ENCODE measurements around the gene TMIGD1.
"Not testable (repeated sequence)": the region's sequence is repeated elsewhere in the genome, so short reads cannot be mapped to it uniquely, and the experiment has no call there.

TMIGD1 gene

DNA sequence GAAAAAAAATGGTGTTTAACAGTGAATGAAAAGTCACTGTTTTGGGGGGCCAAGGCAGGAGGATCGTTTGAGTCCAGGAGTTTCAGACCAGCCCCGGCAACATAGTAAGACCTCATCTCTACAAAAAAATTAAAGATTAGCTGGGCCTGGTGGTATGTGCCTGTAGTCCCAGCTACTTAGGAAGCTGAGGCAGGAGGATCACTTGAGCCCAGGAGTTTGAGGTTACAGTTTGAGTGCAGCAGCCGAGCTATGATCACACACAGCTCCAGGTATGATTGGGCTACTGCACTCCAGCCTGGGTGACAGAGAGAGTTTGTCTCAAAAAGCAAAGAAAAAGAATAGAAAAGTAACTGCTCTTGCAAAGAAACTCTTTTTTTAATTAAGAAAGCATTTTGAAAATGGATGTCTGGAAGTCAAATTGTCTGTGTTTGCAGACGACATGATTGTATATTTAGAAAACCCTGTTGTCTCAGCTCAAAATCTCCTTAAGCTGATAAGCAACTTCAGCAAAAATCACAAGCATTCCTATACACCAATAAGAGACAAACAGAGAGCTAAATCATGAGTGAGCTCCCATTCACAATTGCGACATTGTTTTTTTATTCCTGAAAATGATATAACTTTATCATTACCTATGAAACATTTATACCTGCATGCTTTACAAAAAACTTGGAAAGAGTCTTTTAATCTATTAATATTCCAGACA is 24.4 kb upstream of the TMIGD1 start:
- no peak for DNase-seq

DNA sequence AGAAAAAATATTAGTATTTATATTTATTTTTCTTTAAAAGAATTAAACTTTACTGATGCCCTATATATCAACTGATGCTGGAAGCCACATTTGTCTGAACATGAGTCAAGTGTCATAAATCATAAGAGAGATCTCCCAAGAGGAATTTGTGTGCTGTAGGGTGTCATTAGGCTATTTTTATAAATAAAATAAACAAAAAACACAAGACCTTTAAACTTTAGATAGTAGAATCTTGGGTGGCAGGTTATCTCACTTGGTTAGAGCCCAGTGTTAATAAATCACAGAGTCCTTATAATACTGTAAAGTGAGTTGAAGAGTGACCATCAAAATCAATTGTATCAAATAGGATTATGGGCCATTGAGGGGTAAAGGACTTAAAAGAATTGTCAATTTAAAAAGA is 23.6 kb upstream of the TMIGD1 start:
- DNase-seq, result no peak

DNA sequence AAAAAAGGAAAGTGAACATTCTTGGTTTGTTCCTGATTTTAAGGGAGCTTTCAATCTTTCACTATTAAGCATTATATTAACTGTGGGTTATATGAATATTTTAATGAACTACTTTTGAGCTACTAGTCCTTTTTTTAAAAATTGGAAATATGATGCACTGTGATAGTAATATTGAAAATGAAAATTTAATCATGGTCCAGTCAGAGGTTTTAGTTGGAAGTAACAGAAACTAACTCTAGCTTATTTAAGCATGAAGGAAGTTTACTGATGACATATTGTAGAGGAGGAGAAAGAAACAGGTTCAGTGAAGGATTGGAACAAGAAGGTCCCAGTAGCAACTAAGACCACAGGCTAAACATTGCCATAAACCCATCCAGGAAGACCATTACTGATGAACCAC is 20.8 kb upstream of the TMIGD1 start:
- no peak for DNase-seq

DNA sequence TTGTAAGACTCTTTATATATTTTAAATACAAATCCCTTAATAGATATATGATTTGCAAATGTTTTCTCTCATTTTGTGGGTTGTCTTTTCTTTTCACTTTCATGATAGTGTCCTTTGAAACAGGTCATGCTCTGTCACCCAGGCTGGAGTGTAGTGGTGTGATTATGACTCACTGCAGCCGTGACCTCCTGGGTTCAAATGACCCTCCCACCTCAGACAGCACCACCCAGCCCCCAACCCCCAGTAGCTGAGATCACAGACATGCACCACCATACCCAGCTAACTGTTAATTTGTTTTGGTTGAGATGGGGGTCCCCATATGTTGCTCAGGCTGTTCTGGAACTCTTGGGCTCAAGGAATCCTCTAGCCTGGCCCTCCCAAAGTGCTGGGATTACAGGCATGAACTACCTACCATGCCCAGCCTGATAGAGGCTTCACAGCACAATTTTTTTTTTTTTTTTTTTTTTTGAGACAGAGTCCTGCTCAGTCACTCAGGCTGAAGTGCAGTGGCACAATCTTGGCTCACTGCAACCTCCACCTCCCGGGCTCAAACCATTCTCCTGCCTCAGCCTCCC is 18.5 kb upstream of the TMIGD1 start:
- DNase-seq, result no peak

DNA sequence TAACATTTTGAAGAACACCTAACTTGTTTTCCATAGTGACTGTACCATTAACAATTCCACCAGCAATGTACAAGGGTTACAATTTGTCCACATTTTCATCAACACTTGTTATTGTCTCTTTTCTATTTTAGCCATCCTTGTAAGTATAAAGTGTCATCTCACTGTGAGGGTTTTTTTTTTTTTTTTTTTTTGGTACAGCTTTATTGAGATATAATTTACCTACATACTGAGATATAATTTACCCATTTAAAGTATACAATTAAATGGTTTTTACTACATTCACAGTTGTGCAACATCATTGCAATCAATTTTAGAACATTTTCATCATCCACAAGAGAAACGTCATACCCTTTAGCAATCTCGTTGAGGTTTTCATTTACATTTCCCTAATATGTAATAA is 17.9 kb upstream of the TMIGD1 start:
- no peak for DNase-seq

DNA sequence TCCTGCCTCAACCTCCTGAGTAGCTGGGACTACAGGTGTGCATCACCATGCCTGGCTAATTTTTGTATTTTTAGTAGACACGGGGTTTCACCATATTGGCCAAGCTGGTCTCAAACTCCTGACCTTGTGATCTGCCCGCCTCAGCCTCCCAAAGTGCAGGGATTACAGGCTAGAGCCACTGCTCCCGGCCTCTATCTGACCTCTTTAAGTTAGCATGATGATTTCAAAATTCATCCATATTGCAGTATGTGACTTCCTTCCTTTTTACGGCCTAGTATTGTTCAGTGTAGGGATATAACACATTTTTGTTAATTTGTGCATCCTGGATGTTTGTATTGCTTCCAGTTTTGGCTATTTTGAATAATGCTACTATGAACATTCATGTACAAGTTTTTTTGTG is 17.4 kb upstream of the TMIGD1 start:
- DNase-seq, result not testable (repeated sequence)

DNA sequence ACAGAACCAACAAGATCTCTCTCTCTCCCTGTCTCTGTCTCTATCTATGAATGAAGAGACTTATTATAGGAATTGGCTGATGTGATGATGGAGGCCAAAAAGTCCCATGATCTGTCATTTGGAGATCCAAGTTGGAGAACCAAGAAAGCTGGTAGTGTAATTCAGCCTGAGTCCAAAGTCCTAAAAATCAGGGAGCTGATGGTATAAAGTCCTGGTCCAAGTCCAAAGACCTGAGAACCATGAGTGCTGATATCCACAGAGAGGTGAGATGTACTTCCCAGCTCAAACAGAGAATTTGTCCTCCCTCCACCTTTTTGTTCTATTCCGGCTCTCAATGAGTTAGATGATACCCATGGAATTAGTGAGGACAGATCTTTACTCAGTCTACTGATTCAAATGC is 15.4 kb upstream of the TMIGD1 start:
- no peak for DNase-seq

DNA sequence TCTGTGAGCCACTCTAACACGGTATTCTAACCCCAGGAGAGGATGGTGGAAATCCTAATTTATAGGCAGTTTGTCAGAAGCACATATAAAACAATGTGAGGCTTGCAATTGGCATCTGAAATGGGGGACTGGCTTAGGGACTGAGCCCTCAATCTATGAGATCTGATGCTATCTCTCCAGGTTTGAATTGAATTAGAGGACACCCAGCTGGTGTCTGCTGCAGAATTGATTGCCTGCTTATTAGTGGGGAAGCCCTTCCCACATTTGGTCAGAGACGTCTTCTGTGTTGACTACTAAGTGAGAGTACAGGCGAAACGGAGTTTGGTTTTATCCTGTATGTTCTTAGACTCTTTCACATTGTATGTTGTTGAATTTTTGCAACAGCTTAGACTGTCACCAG is 13.6 kb upstream of the TMIGD1 start:
- DNase-seq, result no peak

DNA sequence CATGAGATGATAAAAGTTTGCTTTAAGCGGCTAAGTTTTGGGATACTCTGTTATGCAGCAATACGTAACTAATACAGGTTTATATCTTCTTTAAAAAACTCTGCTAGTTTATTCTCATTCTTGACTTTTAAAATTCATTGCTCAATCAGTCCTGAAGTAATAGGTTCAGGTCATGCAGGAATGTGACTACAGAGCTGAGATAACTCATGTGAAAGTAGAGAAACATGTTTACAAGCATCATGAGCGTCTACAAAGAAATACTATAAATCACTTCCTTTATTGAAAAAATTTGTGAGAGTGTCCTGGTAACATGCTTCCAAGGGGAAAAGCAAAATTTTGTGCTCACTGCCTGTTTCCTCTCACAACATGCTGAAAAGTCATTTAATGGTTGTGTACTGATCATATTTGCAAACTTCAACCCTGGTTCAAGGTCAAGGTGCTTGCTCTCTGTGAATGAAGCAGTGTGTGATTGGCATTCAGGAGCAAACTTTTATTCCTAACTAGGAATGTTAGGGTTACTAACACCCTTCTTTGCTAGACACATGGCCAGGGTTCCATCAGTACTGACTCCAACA is 12.5 kb upstream of the TMIGD1 start:
- DNase-seq, result no peak

DNA sequence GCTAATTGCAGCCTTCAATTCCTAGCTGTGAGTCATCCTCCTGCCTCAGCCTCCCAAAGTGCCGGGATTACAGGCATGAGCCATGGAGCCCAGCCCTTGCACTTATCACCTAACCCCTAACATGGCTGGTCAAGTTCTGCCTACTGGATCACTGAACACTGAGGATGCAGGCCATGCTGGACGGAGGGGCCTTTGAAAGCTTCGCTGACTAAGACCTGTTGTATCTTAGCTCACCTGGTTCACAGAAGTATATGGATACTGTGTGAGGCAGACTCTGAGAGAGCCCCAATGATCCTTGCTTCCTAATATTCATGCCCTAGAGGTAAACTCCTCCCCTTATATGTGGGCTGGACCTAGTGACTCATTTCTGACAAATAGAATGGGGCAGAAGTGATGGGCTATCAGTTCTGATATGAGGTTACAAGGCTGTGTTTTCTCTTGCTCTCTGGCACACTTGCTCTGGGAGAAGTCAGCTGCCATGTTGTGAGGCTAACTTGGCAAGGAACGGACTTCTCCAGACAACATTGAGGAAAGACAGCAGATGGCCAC is 11.7 kb upstream of the TMIGD1 start:
- no peak for DNase-seq

DNA sequence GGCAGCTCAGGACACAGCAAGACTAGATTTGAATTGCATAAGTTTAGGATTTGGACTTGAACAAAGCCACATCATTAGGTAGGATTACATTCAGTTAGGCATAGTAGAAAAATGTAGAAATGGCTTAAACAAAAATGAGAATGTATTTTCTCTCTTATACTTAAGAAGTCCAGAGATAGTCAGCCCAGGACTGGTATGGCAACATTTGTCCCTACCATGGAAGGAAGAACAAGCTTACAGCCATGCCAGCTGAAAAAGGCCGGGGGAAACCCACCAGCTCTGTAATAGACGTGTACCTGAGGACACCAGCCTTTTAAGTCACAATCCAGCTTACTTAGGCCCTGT is 11.2 kb upstream of the TMIGD1 start:
- DNase-seq, result no peak

DNA sequence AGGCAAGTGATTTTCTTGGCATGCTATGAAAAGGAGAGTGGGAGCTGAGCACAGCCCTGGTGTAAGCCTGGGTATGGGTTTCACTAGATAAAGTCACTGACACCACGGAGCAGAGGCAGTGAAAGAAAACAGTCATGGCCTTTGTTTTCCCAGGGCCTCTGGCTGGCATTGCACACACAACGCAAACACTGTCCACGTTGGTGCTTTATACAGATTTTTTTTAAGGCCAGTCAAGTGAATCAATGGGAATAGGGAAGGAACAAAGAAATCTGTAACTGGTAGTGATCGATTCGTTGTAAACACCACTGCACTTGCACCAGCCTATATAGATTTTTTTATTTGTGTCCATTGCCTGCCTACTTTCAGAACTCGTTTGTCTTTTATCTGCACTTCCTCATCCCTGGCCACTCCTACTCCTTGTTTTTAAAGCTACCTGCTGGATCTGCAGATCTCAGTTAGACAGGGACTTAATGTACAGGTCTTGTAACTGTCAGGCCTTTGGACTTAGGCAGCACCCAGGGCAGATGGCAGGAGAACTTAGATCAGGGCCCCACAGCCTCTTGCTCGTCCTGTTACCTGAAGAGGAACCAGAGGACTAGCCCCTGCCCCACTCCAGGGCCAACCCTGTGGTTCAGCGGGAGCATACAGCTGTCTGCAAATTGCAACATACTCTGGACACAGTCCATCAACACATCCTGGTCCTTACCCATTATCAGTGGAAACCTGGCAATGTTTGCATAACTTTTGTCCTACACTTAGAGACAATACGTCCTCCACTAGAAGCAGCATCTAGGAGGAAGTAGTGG is 10.6 kb upstream of the TMIGD1 start:
- peak; percentile 80 for DNase-seq

DNA sequence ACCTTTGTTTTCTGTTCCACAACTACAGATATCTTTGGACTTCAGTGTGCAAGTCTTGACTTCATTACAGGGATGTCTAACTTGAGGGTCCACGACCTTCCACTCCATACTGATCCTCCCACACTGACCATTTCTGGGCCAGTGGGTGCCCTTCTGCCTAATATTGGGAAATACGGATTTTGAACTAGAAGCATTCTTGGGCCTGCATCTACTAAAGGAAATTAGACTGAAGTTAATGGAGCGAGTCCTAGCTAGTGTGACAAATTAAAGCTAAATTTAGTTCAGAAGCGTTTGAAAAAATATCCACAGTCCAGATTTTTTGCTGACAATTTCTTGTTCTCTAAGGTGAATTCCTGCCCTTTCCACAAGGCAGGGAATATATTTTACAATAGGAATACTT is 9.9 kb upstream of the TMIGD1 start:
- DNase-seq, result no peak

DNA sequence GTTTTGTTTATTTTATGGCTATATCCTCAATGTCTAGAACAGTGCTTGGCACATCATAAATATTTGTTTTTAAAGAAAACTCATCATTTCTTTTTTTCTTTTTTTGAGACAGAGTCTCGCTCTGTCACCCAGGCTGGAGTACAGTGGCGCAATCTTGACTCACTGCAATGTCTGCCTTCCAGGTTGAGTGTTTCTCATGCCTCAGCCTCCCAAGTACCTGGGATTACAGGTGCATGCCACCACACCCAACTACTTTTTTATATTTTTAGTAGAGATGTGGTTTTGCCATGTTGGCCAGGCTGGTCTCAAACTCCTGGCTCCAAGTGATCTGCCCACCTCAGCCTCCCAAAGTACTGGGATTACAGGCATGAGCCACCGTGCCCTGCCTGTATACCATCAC is 9.4 kb upstream of the TMIGD1 start:
- not testable (repeated sequence) for DNase-seq

DNA sequence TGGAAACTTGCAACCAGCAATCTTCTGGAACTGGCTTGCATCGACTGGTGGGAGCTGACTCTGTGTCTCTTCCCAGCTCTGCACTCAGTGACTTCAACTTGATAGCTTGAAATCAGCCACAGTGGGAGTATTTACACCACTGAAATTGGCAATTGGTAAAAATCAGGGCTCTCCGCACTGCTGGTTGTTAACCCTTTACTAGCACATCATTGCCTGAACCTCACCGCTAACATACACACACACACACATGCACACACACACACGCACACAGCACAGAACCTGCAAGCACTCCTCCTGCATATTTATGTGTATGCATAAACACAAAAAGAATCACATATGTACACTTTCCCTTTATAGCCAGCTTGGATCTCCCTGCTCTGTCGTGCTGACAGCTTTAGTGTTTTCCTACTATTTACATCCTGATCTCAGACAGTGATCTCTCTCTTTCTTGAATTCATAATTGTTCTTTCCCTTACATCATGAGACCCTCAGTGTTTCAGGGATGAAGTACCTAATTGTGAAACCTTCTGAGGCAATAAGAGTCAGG is 7.9 kb upstream of the TMIGD1 start:
- DNase-seq, result no peak

DNA sequence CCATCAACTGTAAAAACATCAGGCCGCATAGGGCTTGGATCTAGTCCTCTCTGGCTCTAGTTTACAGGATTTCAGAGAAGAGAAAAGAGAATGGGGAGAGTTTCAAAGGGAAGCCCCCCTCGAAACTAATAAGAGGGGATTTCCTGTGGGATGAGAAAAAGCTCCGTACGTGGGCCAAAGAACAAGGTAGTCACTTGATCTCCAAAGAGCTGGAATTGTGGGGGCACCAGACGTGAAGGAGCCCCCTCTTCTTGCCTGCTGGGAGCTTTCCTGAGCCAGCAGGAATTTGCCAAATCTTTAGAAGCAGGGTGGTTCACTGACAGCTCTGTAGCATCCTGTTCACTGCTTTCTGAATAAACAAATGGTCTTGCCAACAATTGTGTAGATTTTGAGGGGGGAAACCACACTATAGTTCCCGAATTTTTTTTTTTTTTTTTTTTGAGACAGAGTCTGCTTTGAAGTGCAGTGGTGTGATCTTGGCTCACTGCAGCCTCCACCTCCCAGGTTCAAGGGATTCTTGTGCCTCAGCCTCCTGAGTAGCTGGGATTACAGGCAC is 7.0 kb upstream of the TMIGD1 start:
- DNase-seq, result no peak

DNA sequence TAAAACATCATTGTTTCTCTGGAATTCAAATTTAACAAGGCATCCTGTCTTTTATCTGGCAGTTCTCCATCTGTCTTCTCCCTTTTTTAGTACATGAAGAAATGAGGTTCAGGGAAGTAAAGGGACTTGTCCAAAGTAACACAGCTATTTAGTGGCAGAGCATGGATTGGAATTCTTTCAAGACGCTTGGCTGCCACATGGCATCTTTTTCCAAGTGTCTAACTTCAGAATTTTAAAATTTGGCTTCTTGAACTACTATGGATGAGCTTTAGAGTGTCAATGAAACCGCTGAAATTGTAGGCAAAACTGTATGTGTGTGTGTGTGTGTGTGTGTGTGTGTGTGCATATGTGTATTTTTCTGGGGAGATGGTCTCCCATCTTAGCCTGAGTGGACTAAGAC is 5.2 kb upstream of the TMIGD1 start:
- no peak for DNase-seq

DNA sequence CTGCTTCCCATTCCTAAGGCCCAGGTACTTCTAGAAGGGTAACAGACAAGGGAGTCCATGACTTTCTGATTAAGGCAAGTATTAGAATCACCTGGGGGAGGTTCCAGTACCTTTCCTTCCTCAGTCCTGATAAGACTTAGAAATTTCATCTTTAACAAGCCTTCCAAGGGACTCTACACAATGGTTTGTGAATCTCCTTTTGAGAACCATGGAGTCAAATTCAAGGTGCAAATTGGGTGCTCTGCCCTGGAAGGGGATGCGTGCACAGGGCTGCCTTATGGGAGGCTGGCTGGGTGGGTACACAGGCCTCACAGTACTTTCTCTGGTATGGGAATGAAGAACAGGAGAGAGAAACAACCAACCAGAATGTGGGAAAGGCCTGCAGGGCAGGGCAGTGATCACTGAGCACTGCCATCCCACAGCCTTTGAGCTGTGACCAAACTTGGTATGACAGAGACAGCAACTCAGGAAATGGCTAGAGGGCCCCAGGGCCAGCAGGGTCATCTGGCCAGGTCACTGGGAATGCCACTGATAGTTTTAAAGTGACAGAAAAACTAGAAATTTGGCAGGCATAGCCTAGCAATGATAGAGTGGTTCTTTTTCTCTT is 3.6 kb upstream of the TMIGD1 start:
- no peak for DNase-seq

DNA sequence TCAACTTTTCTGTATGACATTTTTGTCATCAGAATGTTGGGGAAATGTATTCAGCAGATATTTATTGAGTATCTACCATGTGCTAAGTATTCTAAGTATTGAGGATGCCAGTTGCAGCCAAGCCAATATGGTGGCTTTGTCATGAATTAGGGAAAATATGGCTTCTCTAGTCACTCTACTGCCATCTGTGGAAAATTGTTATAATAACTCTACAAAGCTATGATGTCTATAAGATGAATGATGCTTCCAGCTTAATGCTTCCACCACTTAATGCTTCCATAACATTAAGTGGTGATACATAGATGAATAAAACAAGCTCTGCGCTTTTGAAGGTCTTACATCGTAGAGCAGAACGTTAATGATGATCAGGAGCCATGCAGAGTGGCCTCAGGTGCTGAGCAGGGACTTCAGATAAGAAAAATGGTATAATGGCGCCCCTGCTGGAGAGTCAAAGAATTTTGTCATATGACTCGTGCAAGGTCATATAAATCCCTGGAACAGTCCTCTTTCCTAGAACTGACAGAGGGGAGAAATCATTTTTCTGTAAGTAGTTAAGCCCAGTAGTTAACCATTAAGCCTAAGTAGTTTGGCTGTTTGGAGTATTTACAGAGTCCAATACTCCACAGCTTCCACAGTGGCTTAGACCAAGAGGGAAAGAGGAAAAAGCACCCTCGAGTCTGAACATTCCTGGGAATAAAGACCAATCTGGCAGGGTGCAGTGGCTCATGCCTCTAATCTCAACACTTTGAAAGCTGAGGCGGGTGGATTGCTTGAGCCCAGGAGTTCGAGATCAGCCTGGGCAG is 2.7 kb upstream of the TMIGD1 start:
- DNase-seq, result peak; percentile 94

DNA sequence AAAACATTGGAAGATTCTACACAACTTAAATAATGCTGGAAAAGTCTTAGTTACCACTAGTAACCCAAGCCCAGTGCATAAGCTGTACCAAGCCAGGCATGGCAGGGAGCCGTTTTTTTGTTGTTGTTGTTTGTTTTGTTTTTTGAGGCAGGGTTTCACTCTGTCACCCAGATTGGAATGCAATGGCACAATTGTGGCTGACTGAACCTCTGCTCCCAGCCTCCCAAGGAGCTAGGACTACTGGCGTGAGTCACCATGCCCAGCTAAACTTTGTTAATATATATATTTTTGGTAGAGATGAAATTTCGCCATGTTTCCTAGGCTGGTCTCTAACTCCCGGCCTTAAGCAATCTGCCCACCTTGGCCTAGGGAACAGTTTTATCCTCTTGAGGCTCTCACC is 564 bp upstream of the TMIGD1 start:
- no peak for DNase-seq

DNA sequence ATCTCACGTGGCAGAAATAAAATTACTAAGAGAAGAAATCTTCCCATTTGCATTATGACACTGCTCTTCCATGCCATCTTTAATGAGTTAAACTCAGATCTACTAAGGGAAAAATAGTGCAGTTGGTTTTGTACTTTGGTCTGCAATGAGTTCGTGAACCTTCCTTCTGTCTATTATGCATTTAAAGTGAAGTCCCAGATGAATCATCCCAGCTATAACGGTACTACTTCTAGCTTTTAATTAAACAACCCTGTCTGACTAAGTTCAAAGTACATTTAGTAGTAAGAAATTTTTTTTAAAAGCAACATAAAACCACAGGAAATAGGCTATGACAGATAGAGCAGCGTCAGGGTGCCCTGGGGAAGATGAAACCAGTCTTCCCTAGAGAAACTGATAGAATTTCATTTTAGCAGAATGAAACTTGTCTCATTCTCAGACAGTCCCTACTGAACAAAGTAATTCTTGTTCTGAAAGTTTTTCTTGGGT is 1.8 kb downstream of the TMIGD1 start:
- no peak for DNase-seq

DNA sequence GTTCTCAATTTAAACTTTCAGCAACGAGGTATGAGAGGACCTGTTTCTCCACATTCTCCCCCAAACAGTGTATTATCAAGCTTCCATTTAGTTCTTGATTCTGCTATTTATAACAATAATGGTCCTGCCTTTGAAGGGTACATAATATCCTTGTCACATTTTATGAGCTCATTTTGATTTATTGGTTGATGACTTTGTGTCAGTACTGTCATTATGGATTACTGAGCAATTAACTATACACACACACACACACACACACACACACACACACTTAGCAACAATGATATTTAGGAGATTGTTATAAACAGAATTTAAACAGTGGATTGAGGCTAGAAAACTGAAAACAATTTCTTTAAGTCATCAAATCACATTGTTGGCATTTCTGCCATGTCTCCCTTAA is 7.0 kb downstream of the TMIGD1 start:
- no peak for DNase-seq
